OCI-LY7 (cell line): ENCODE data around the gene HOXA10.

Experiments
- EZH2phosphoT487 ChIP-seq: fragments of 200-600 bp; sonication (generic); IDR thresholded peaks from 2 replicates; pipeline ENCODE4 v1.6.1; 2018; ENCODE audit warnings: low read depth, borderline replicate concordance, mild to moderate bottlenecking, mixed run types, antibody characterized with exemption, low read length, moderate library complexity, mixed read lengths
- TF ChIP-seq, protein P1 (sequence below): fragments of 200-600 bp; sonication (generic); conservative IDR thresholded peaks from 2 replicates; pipeline ENCODE4 v1.5.1; 2014; ENCODE audit warnings: mild to moderate bottlenecking, antibody characterized with exemption, low read length, moderate library complexity, mixed read lengths

DNA sequence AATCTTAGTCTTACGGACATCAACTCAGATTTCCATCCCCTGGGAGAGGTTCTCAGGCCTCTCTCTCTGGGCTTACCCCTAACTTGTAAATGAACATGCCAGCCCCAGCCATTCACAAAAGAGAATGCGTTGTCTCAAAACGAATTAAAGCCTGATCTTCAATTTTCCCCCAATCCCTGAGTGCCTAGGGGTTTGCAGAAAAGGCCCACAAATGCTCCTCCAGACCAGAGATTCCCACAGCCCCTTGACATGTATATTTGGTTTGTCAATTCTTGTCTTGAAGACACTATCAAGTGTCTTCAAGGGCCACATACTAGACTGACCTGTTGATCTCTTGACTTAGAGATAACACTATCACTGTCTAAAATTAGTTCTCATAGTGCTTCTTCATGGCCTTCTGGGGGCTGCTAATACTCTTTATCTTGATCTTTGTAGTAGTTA, 37.7 kb upstream of the HOXA10 start:
- TF ChIP-seq, protein P1, sequence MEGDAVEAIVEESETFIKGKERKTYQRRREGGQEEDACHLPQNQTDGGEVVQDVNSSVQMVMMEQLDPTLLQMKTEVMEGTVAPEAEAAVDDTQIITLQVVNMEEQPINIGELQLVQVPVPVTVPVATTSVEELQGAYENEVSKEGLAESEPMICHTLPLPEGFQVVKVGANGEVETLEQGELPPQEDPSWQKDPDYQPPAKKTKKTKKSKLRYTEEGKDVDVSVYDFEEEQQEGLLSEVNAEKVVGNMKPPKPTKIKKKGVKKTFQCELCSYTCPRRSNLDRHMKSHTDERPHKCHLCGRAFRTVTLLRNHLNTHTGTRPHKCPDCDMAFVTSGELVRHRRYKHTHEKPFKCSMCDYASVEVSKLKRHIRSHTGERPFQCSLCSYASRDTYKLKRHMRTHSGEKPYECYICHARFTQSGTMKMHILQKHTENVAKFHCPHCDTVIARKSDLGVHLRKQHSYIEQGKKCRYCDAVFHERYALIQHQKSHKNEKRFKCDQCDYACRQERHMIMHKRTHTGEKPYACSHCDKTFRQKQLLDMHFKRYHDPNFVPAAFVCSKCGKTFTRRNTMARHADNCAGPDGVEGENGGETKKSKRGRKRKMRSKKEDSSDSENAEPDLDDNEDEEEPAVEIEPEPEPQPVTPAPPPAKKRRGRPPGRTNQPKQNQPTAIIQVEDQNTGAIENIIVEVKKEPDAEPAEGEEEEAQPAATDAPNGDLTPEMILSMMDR = no peak
- TF ChIP-seq EZH2phosphoT487 = no peak
